ENCODE results near the gene CEP170B. TPM values are rescaled to one million over a fixed set of nuclear protein-coding genes. Genes with fewer than 3 reads are reported as not detected.

CEP170B gene
- total and polyA plus RNA-seq, 2 of the 13 experiments (the other 11 are each of a cell fraction or from before 2014, with no cell fraction given) = 4.3 to 8.8 TPM

DNA sequence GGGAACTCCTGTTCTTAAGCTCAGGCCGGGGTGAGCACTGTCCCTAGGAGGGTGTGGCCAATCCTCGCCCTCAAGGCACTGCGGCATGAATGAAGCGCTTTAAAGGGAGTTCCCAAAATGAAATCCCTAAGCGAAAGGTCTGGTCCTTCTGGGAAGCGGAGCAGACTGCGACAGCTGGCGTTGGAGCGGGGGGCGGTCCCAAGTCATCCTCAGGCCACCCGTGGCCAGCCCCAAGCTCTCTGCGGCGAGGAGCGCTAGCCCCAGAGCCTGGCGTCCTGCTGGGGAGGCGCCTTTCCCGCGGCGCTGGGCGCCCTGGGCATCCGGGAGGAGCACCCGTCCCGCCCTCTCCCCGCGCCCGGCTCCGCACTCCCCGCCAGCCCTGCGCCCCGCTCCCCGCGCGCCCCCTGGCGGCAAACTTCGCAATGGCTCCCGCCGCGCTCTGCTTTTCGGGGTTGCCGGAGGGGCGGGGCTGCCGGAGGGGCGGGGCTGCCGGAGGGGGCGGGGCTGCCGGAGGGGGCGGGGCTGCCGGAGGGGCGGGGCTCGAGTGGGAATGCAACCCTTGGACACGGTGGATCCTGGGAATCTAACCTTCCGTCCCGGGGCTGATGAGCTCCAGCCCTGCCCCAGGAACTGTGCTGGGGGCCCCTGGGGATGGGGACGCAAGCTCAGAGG lies 38.7 kb upstream of the CEP170B start (continued):
- no peak for TF ChIP-seq ZNF12 (CRISPR knock-in tag; IDR thresholded peaks at IDR 0.05)
- no peak for TF ChIP-seq CEBPB (IDR thresholded peaks at IDR 0.05; ENCODE audit: borderline replicate concordance, low read depth, low read length)
- peak; percentile 73 for TF ChIP-seq STAG1 (CRISPR knock-in tag; IDR thresholded peaks at IDR 0.05)
- TF ChIP-seq SALL2 (CRISPR knock-in tag; IDR thresholded peaks at IDR 0.05) = 0 out of 2 replicates have a peak, but pooled peaks have one; percentile 18
- TF ChIP-seq ZNF749 (CRISPR knock-in tag; IDR thresholded peaks at IDR 0.05; ENCODE audit: borderline replicate concordance) = no peak
- no peak for TF ChIP-seq ZNF33B (CRISPR knock-in tag; IDR thresholded peaks at IDR 0.05)
- no peak for TF ChIP-seq ZNF44 (CRISPR knock-in tag; IDR thresholded peaks at IDR 0.05)
- TF ChIP-seq ZNF776 (CRISPR knock-in tag; IDR thresholded peaks at IDR 0.05) = no peak
- peak; percentile 56 for TF ChIP-seq SP5 (CRISPR knock-in tag; IDR thresholded peaks at IDR 0.05; ENCODE audit: borderline replicate concordance, low read depth)
- no peak for TF ChIP-seq HDAC6 (IDR thresholded peaks at IDR 0.05; ENCODE audit: low read depth, low read length)
- no peak for TF ChIP-seq SP1 (IDR thresholded peaks at IDR 0.05)
- peak; percentile 64 for TF ChIP-seq SP1 (CRISPR knock-in tag; IDR thresholded peaks at IDR 0.05)
- peak; percentile 87 for TF ChIP-seq ZNF891 (CRISPR knock-in tag; IDR thresholded peaks at IDR 0.05)
- TF ChIP-seq, protein P1, sequence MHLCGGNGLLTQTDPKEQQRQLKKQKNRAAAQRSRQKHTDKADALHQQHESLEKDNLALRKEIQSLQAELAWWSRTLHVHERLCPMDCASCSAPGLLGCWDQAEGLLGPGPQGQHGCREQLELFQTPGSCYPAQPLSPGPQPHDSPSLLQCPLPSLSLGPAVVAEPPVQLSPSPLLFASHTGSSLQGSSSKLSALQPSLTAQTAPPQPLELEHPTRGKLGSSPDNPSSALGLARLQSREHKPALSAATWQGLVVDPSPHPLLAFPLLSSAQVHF (CRISPR knock-in tag; IDR thresholded peaks at IDR 0.05) = no peak
- no peak for TF ChIP-seq ZNF432 (CRISPR knock-in tag; IDR thresholded peaks at IDR 0.05; ENCODE audit: borderline replicate concordance)
- TF ChIP-seq ZBTB21 (CRISPR knock-in tag; IDR thresholded peaks at IDR 0.05) = no peak
- TF ChIP-seq, protein P2, sequence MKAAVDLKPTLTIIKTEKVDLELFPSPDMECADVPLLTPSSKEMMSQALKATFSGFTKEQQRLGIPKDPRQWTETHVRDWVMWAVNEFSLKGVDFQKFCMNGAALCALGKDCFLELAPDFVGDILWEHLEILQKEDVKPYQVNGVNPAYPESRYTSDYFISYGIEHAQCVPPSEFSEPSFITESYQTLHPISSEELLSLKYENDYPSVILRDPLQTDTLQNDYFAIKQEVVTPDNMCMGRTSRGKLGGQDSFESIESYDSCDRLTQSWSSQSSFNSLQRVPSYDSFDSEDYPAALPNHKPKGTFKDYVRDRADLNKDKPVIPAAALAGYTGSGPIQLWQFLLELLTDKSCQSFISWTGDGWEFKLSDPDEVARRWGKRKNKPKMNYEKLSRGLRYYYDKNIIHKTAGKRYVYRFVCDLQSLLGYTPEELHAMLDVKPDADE (CRISPR knock-in tag; IDR thresholded peaks at IDR 0.05) = no peak
- TF ChIP-seq ZNF775 (CRISPR knock-in tag; IDR thresholded peaks at IDR 0.05; ENCODE audit: borderline replicate concordance) = no peak
- no peak for TF ChIP-seq KLF6 (CRISPR knock-in tag; IDR thresholded peaks at IDR 0.05)
- no peak for TF ChIP-seq ZNF101 (CRISPR knock-in tag; IDR thresholded peaks at IDR 0.05; ENCODE audit: borderline replicate concordance, low read depth)
- no peak for TF ChIP-seq SRF (IDR thresholded peaks at IDR 0.05; ENCODE audit: low read depth, low read length)
- TF ChIP-seq PAX8 (CRISPR knock-in tag; IDR thresholded peaks at IDR 0.05; ENCODE audit: borderline replicate concordance) = no peak
- TF ChIP-seq PHF5A (CRISPR knock-in tag; IDR thresholded peaks at IDR 0.05; ENCODE audit: low read depth, unreplicated experiment) = no peak
- no peak for TF ChIP-seq CBX2 (IDR thresholded peaks at IDR 0.05; ENCODE audit: low read depth, low read length)
- no peak for TF ChIP-seq CBX2 (CRISPR knock-in tag; IDR thresholded peaks at IDR 0.05; ENCODE audit: low read depth)
- TF ChIP-seq ESRRA (CRISPR knock-in tag; IDR thresholded peaks at IDR 0.05; ENCODE audit: low read depth) = no peak
- TF ChIP-seq, protein P3, sequence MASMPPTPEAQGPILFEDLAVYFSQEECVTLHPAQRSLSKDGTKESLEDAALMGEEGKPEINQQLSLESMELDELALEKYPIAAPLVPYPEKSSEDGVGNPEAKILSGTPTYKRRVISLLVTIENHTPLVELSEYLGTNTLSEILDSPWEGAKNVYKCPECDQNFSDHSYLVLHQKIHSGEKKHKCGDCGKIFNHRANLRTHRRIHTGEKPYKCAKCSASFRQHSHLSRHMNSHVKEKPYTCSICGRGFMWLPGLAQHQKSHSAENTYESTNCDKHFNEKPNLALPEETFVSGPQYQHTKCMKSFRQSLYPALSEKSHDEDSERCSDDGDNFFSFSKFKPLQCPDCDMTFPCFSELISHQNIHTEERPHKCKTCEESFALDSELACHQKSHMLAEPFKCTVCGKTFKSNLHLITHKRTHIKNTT (CRISPR knock-in tag; IDR thresholded peaks at IDR 0.05) = no peak
- TF ChIP-seq ZNF121 (CRISPR knock-in tag; IDR thresholded peaks at IDR 0.05) = no peak
- TF ChIP-seq POLR2A (IDR thresholded peaks at IDR 0.05; ENCODE audit: insufficient read depth in 1 of 2, low read depth in 2 of 2, low read length in 2 of 2) = peak in 1 of 2 experiments; percentile 72; a peak in 2 of 4 replicates
- TF ChIP-seq ZNF430 (CRISPR knock-in tag; IDR thresholded peaks at IDR 0.05) = no peak
- TF ChIP-seq NONO (IDR thresholded peaks at IDR 0.05) = no peak
- TF ChIP-seq NONO (CRISPR knock-in tag; conservative IDR thresholded peaks at IDR 0.05) = no peak
- TF ChIP-seq FOXA1 (IDR thresholded peaks at IDR 0.05) = no peak
- TF ChIP-seq FOXA1 (CRISPR knock-in tag; IDR thresholded peaks at IDR 0.05) = no peak
